B cell (primary cell): ENCODE results near the gene LCN12. TPM values are rescaled to one million over a fixed set of nuclear protein-coding genes. Genes with fewer than 3 reads are reported as not detected.

Source experiments
- ATAC-seq: fragments of 200-7000 bp; cut with Tn5 transposase; one replicate; pipeline ENCODE4 v1.10.0; 2021; ENCODE audit warnings: low read depth, mild to moderate bottlenecking, moderate number of reproducible peaks, moderate library complexity
- CTCF ChIA-PET: fragments of 350-600 bp; sonication (Branson Sonifier 250); formaldehyde crosslinking; loops from one replicate; lab custom pipeline; 2021; ENCODE audit warnings: antibody characterized with exemption, inconsistent platforms; lab: Charles Lee
- POLR2A ChIA-PET: fragments of 350-600 bp; sonication (Branson Sonifier 250); formaldehyde crosslinking; loops from one replicate; lab custom pipeline; 2021; ENCODE audit warnings: antibody characterized with exemption; lab: Charles Lee
- DNase-seq: peaks from one replicate; pipeline ENCODE4 v3.0.0; 2013
- H2AFZ ChIP-seq: 2 replicates; pipeline ENCODE4 v1.6.1; 2012; ENCODE audit warnings: mild to moderate bottlenecking, low read depth, low read length; ENCODE audit not compliant: insufficient read depth, poor library complexity, severe bottlenecking
- H3K27ac ChIP-seq, 2 donors: 1 replicate in 1 of 2; 2 replicates in 1 of 2; pipeline ENCODE4 v1.5.1; 2012 to 2013; ENCODE audit warnings: low read length in 2 of 2, mild to moderate bottlenecking in 2 of 2, moderate library complexity in 1 of 2
- H3K27me3 ChIP-seq, 4 experiments: fragments of 200-600 bp in 1 of 4; sonication (generic) in 1 of 4; replicated peaks in 1 of 4; 1 replicate in 2 of 4; 2 replicates in 2 of 4; pipeline versions ENCODE4 v1.6.1 to v1.7.0; 2013 to 2016; ENCODE audit warnings: low read length in 3 of 4, mild to moderate bottlenecking in 2 of 4, mixed read lengths in 1 of 4, moderate library complexity in 1 of 4; ENCODE audit not compliant: insufficient read depth in 4 of 4, control insufficient read depth in 3 of 4; ENCODE audit errors: control extremely low read depth in 1 of 4
- H3K36me3 ChIP-seq, 2 experiments: replicated peaks in 1 of 2; 1 replicate in 1 of 2; 2 replicates in 1 of 2; pipeline versions ENCODE4 v1.6.1 to v1.7.1; 2013; ENCODE audit warnings: low read length in 1 of 2; ENCODE audit not compliant: insufficient read depth in 2 of 2, control insufficient read depth in 1 of 2; ENCODE audit errors: control extremely low read depth in 1 of 2, extremely low read depth in 1 of 2
- H3K4me1 ChIP-seq, 2 donors: fragments of 200-600 bp in 1 of 2; sonication (generic) in 1 of 2; 1 replicate in 1 of 2; 2 replicates in 1 of 2; pipeline versions ENCODE4 v1.5.1 to v1.6.1; 2013 to 2017; ENCODE audit warnings: low read length in 2 of 2; ENCODE audit not compliant: control insufficient read depth in 2 of 2, insufficient read depth in 2 of 2
- H3K4me2 ChIP-seq: replicated peaks from 2 replicates; pipeline ENCODE3; 2012; ENCODE audit warnings: mild to moderate bottlenecking, low read depth, low read length; ENCODE audit not compliant: poor library complexity, severe bottlenecking
- H3K4me3 ChIP-seq, 5 experiments: fragments of 200-600 bp in 1 of 5; sonication (generic) in 1 of 5; 1 replicate in 3 of 5; 2 replicates in 2 of 5; pipeline versions ENCODE4 v1.5.1 to v1.7.0; 2011 to 2016; ENCODE audit warnings: low read length in 4 of 5, mild to moderate bottlenecking in 4 of 5, low read depth in 2 of 5, control low read depth in 1 of 5, moderate library complexity in 1 of 5; ENCODE audit not compliant: insufficient read depth in 1 of 5; ENCODE audit errors: control extremely low read depth in 1 of 5, extremely low read depth in 1 of 5
- H3K79me2 ChIP-seq: fragments of 200-600 bp; sonication (generic); one replicate; pipeline ENCODE4 v1.6.0; 2016; ENCODE audit warnings: low read length; ENCODE audit not compliant: control insufficient read depth, insufficient read depth
- H3K9ac ChIP-seq: fragments of 200-600 bp; sonication (generic); 2 replicates; pipeline ENCODE4 v1.6.1; 2017; ENCODE audit warnings: mild to moderate bottlenecking, low read length, moderate library complexity
- H3K9me3 ChIP-seq, 3 donors: one replicate each; pipeline versions ENCODE4 v1.6.1 to v1.7.1; 2013; ENCODE audit warnings: low read length in 2 of 3; ENCODE audit not compliant: control insufficient read depth in 2 of 3, insufficient read depth in 1 of 3; ENCODE audit errors: control extremely low read depth in 1 of 3
- H4K20me1 ChIP-seq: 2 replicates; pipeline ENCODE4 v1.6.0; 2012; ENCODE audit warnings: mild to moderate bottlenecking, low read length; ENCODE audit not compliant: insufficient read depth, control insufficient read depth, poor library complexity, severe bottlenecking
- H3K27ac Mint-ChIP-seq: one replicate; pipeline ENCODE4 v1.8.0; 2021; ENCODE audit warnings: mixed read lengths
- H3K27me3 Mint-ChIP-seq: one replicate; pipeline ENCODE4 v1.8.0; 2021; ENCODE audit warnings: mixed read lengths
- H3K4me1 Mint-ChIP-seq: one replicate; pipeline ENCODE4 v1.8.0; 2021; ENCODE audit warnings: mixed read lengths
- H3K4me3 Mint-ChIP-seq: one replicate; pipeline ENCODE4 v1.8.0; 2021; ENCODE audit warnings: mixed read lengths
- H3K9me3 Mint-ChIP-seq: one replicate; pipeline ENCODE4 v1.8.0; 2022; ENCODE audit warnings: mixed read lengths; ENCODE audit not compliant: insufficient read depth
- EZH2 ChIP-seq: IDR thresholded peaks from 2 replicates; pipeline ENCODE4 v1.6.1; 2012; ENCODE audit warnings: borderline replicate concordance, low read depth, mild to moderate bottlenecking, moderate library complexity, low read length; ENCODE audit not compliant: insufficient read depth, poor library complexity, severe bottlenecking
- WGBS: methylation state at CpG from one replicate; pipeline ENCODE4 v1.1.5; 2013; ENCODE audit warnings: missing lambda C conversion rate; ENCODE audit not compliant: insufficient coverage; 5-methylcytosine and 5-hydroxymethylcytosine counted together
- intact Hi-C: fragments of 100-400 bp; cut with micrococcal nuclease; formaldehyde crosslinking; loops from one replicate; pipeline ENCODE4 v1.10.0; 2022
- polyA plus RNA-seq: library from polyadenylated mRNA; depleted of rRNA; stranded (reverse); fragments of >200 nt; gene quantifications from 2 replicates; pipeline ENCODE4 v1.2.3, GENCODE V29; 2012
- total RNA-seq, 2 donors: library from RNA; stranded (reverse); fragments of 120-200 nt in 1 of 2; gene quantifications; 1 replicate in 1 of 2; 2 replicates in 1 of 2; pipeline versions ENCODE4 v1.2.3 to v1.2.4, GENCODE V29; 2013 to 2022
- TF ChIP-seq, protein P1 (sequence below): fragments of 200-600 bp; IDR thresholded peaks from one replicate; pipeline ENCODE4 v1.8.0; 2022; ENCODE audit warnings: antibody characterized with exemption, mild to moderate bottlenecking

Gene LCN12
- total and polyA plus RNA-seq, 2 donors (not counting 1 experiment from before 2014, with no cell fraction given): 2.4 to 2.6 TPM

DNA sequence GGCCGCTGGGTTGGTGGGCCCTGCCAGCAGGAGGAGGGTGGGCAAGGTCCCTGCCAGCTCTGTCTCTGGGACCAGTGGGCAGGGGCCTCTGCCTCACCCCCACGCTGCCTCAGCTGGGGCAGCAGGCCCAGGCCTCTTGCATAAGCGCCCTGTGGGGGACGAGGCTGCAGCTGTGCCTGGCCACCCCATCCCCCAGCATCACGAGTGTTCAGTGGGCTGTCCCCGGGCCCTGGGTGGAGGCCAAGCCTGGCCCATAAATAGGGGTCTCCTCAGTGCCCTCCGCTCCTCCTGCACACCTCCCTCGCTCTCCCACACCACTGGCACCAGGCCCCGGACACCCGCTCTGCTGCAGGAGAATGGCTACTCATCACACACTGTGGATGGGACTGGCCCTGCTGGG lies 25.1 kb downstream of the LCN12 start, which contains the start of gene PTGDS:
TSS of gene PTGDS (plus strand) at position 282 of the 400 bp plus-strand sequence. CDS start at position 357, 75 bp downstream.
- no peaks in the 10 kb centered on the region for H3K36me3 ChIP-seq
- peaks cover 3 to 5% of the 10 kb centered on the region in 2 donors for H3K4me1 ChIP-seq
- Mint-ChIP-seq H3K27ac (no peak within 1 kb of the TSS), H3K27me3 (peaks cover 12% of the 10 kb centered on the region), H3K4me3 (peak within 1 kb of the TSS; percentile 55), H3K9me3 (no peaks in the 10 kb centered on the region), H3K4me1 (peaks cover 5% of the 10 kb centered on the region)
- WGBS: 86% methylated on average over 10 of the region's 10 CpGs
- peaks cover 0 to 50% (median 8%) of the 10 kb centered on the region in 4 experiments for H3K27me3 ChIP-seq
- H3K9me3 ChIP-seq: peaks cover 0 to 13% (median 0%) of the 10 kb centered on the region in 3 donors
- no peaks in the 10 kb centered on the region for H3K79me2 ChIP-seq
- POLR2A ChIA-PET: no interaction called here
- peak within 1 kb of the TSS; percentile 22 for H2AFZ ChIP-seq
- no peaks in the 10 kb centered on the region for H4K20me1 ChIP-seq
- CTCF ChIA-PET: interaction anchor here (1.4 kb wide), 1 partner anchor 69 kb away, joined by 3 read pairs; the partner anchor contains the start of gene NPDC1
- no peak for TF ChIP-seq EZH2
- TF ChIP-seq, protein P1, sequence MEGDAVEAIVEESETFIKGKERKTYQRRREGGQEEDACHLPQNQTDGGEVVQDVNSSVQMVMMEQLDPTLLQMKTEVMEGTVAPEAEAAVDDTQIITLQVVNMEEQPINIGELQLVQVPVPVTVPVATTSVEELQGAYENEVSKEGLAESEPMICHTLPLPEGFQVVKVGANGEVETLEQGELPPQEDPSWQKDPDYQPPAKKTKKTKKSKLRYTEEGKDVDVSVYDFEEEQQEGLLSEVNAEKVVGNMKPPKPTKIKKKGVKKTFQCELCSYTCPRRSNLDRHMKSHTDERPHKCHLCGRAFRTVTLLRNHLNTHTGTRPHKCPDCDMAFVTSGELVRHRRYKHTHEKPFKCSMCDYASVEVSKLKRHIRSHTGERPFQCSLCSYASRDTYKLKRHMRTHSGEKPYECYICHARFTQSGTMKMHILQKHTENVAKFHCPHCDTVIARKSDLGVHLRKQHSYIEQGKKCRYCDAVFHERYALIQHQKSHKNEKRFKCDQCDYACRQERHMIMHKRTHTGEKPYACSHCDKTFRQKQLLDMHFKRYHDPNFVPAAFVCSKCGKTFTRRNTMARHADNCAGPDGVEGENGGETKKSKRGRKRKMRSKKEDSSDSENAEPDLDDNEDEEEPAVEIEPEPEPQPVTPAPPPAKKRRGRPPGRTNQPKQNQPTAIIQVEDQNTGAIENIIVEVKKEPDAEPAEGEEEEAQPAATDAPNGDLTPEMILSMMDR: no peak
- DNase-seq (no peak), ATAC-seq (no peak)
- intact Hi-C loops: no loop called here
- peak within 1 kb of the TSS; percentile 77 for H3K4me2 ChIP-seq
- no peak within 1 kb of the TSS for H3K27ac ChIP-seq
- peak within 1 kb of the TSS in 3 of 5 experiments; percentile 2 to 29 (median 14) for H3K4me3 ChIP-seq
- no peak within 1 kb of the TSS for H3K9ac ChIP-seq

DNA sequence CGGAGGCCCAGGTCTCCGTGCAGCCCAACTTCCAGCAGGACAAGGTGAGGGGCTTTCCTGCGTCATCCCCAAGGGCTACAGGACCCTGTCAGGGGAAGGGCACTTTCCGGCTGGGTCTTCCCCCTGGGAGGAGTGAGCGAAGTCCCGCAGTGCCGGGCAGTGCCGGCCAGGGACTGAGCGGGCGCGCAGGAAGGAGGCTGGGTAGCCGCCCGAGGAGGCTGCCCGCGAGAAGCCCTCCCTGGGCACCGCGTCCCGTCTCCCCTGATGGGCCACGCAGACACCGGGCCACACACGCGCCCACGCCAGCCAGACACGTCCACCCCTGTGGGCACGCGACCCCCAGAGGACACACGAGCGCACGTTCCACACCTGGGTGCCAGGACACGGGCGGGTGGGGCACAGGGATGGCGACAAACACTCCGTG lies 25.6 kb downstream of the LCN12 start:
- CTCF ChIA-PET: no interaction called here
- DNase-seq (no peak), ATAC-seq (no peak)
- peaks cover 0 to 54% (median 8%) of the 10 kb centered on the region in 4 experiments for H3K27me3 ChIP-seq
- Mint-ChIP-seq H3K27ac (no peak overlapping the region), H3K9me3 (no peaks in the 10 kb centered on the region), H3K27me3 (peaks cover 12% of the 10 kb centered on the region), H3K4me1 (peaks cover 5% of the 10 kb centered on the region), H3K4me3 (peak overlapping the region; percentile 55)
- H3K9me3 ChIP-seq: peaks cover 0 to 13% (median 0%) of the 10 kb centered on the region in 3 donors
- H2AFZ ChIP-seq: peak overlapping the region; percentile 22
- peak overlapping the region in 3 of 5 experiments; percentile 2 to 29 (median 14) for H3K4me3 ChIP-seq
- H3K4me1 ChIP-seq: peaks cover 3 to 5% of the 10 kb centered on the region in 2 donors
- no peak for TF ChIP-seq EZH2
- TF ChIP-seq, protein P1: no peak
- no peak overlapping the region for H3K9ac ChIP-seq
- H4K20me1 ChIP-seq: no peaks in the 10 kb centered on the region
- H3K36me3 ChIP-seq: no peaks in the 10 kb centered on the region
- POLR2A ChIA-PET: interaction anchor here (0.9 to 1.1 kb wide), 2 partner anchors 15 to 92 kb away, joined by 3 to 4 read pairs; partner anchors contain the start of gene PAXX
- H3K4me2 ChIP-seq: peak overlapping the region; percentile 77
- H3K27ac ChIP-seq: no peak overlapping the region
- no peaks in the 10 kb centered on the region for H3K79me2 ChIP-seq
- WGBS: 49% methylated on average over 32 of the region's 33 CpGs
- intact Hi-C loops: no loop called here
